Measurements from ENCODE around the gene OIT3. TPM values are rescaled to one million over a fixed set of nuclear protein-coding genes. Genes with fewer than 3 reads are reported as not detected.

The OIT3 gene
- total RNA-seq = 0.47 TPM

DNA sequence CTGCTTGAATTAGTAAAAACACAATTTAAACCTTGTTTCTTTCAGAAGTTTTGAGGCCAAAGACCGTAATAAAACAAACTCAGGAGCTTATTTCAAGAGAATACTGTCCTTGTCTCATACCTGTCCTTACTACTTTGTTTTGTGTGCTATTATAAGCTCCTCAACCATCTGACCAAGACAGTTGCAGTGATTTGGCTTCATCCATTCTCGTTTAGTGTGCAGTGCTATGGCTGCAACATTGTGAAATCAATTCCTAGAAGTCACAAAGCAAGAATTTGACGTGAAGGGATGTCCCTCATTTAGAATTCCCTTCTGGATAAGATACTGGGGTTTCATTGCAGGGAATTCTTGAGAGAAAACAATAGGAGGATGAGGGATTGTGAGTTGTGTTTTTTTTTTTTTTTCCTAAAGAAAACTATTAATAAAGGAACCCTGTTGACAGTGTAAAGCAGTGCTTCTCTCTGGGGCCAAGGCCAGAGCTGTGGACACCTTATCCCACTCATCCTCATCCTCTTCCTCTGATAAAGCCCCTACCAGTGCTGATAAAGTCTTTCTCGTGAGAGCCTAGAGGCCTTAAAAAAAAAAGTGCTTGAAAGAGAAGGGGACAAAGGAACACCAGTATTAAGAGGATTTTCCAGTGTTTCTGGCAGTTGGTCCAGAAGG is at the start of gene OIT3:
OIT3 (plus strand) TSS at position 604 of the 663 bp plus-strand sequence. CDS start 60 bp downstream, outside the sequence.
- no peak for DNase-seq

DNA sequence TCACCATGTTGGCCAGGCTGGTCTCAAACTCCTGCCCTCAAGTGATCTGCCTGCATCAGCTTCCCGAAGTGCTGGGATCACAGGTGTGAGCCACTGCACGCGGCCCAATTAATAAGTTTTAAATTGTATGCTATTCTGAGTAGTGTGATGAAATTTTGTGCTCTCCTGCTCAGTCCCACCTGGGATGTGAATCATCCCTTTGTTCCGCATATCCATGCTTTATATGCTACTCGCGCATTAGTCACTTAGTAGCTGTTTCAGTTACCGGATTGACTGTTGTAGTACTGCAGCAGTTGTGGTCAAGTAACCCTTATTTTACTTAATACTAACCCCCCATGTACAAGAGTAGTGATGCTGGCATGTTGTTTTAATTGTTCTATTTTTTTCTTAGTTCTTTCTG is 47.3 kb upstream of the OIT3 start:
- DNase-seq = no peak

DNA sequence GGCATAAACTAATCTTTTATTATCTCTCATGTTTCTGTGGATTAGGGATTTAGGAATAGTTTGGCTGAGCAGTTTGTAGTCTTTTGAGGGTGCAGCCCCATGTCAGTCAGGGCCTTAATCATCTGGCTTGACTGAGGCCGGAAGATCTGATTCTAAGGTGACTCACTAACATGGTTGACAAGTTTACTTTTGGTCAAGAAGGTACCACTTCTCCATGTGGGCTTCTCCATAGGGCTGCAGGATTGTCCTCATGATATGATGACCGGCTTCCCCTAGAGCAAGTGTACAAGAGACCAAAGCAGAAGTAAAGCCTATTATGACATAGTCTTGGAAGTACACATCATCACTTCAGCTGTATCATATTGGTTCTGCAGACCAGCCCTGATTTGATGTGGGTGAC is 45.9 kb upstream of the OIT3 start:
- DNase-seq = no peak

GRCh38 chr10:72850861-72851260 is 42.7 kb upstream of the OIT3 start:
- DNase-seq = no peak

GRCh38 chr10:72851509-72851908 is 42.0 kb upstream of the OIT3 start:
- DNase-seq = no peak

- no peak for DNase-seq
Measured at GRCh38 chr10:72852508-72852907, 41.0 kb upstream of the OIT3 start.

- DNase-seq = no peak
Measured at GRCh38 chr10:72855129-72855528, 38.4 kb upstream of the OIT3 start.

- DNase-seq = no peak
Measured at GRCh38 chr10:72855790-72856189, 37.7 kb upstream of the OIT3 start.

DNA sequence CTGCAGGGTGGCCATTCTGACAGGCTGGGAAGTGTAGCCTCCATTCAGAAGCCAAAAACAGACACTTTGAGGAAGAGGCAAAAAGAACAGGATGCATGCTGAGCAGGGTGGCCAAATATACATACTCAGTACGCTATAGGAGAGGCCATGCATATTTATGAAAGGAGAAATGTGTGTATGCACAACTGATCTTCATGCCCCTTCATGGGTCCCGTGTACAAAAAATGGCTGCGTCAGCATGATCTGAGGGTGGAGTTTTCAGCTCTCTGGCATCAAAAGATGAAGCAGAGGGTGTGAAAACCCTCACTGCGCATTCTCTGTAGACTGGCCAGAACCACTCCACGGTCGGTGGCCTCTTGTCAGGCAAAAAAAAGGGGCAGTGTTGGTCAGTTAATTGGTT is 35.5 kb upstream of the OIT3 start:
- no peak for DNase-seq

- no peak for DNase-seq
Measured at GRCh38 chr10:72862957-72863356, 30.6 kb upstream of the OIT3 start.

GRCh38 chr10:72875250-72876055 is 18.1 kb upstream of the OIT3 start:
- no peak for DNase-seq

GRCh38 chr10:72879245-72879644 is 14.3 kb upstream of the OIT3 start:
- no peak for DNase-seq

DNA sequence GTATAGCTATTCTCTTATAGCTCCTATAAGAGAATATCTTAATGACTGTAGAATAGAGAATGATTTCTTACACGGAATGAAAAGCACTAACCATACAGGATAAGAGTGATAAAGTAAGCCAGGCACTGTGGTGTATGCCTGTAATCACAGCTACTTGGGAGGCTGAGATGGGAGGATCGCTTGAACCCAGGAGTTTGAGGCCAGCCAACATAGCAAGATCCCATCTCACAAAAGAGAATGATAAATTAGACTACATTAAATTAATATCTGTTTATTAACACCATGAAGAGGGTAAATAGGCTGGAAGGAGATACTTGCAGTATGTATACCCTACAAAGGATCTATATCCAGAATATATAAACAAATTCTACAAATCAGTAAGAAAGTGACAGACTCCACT is 12.2 kb upstream of the OIT3 start:
- no peak for DNase-seq

DNA sequence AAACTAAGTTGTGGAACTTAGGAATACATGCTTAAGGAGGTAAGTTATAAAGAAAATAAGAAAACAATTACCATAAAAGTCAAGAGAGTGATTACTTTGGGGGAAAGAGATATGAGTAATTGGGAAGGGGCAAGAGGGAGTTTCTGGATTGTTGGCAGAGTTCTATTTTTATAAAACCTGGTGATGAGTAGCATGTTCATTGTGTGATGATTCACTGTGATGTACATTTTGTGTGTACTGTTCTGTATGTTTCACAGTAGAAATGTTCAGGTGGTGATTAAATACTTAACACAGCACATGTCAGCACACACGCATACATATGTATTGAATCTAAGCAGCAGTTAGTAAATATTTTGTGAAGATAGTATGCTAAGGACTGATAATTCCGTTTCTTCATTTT is 9.7 kb upstream of the OIT3 start:
- DNase-seq = no peak

- DNase-seq = no peak
Measured at GRCh38 chr10:72885953-72886352, 7.6 kb upstream of the OIT3 start.

GRCh38 chr10:72886621-72887020 is 6.9 kb upstream of the OIT3 start:
- DNase-seq = no peak

GRCh38 chr10:72887043-72887442 is 6.5 kb upstream of the OIT3 start:
- DNase-seq = no peak

DNA sequence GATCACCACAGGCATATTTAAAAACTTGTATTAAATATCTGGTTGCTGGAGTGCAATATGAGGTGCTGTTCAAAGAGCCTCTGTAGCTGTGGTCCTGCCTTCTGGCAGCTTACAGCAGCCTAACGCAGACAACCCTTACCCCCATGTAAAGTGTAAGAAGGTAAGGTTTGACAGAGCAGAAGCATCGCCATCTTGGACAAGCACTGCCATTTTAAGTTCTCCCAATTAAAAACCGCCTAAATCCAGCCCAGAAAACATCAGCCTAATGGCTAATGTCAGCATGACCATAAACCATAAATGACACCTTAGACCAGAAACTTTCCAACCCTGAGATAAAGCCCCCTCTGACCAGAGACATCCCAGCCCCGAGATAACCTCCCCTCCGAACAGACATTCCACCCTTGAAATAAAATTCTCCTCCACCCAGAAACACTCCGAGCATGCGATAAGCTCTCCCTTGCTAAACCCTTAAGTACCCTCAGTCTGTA is 5.3 kb upstream of the OIT3 start:
- no peak for DNase-seq

DNA sequence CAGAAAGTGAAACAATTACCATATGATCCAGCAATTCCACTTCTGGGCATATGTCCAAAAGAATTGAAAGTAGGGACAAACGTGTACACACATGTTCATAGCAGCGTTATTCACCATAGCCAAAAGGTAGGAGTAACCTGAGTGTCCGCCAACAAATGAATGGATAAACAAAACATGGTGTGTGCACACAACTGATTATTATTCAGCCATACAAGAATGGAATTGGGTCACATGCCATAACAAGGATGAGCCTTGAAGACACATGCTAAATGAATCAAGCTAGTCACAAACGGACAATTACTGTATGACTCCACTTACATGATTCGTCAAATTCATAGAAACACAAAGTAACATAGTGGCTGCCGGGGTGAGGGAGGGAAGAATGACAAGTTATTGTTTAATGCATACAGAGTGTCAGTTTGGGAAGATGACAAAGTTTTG is 4.1 kb upstream of the OIT3 start:
- no peak for DNase-seq

DNA sequence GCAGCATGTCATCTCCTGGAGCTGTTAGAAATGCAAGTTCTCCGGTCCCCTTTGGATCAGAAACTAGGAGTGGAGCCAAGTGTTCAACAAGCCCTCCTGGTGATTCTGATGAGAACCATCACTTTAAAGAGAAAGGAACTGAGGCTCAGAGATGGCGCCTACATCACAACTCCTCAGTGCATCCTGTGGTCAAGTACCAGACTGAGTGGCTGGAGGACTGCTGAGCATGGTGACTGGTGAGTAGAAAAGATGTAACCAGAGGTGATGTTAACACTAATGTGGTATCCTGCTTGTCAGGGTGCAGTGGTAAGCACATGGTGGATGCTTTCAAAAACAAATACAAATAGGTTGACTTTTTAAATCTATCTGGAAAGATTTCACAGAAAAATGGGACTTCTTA is 3.5 kb upstream of the OIT3 start:
- DNase-seq = no peak

DNA sequence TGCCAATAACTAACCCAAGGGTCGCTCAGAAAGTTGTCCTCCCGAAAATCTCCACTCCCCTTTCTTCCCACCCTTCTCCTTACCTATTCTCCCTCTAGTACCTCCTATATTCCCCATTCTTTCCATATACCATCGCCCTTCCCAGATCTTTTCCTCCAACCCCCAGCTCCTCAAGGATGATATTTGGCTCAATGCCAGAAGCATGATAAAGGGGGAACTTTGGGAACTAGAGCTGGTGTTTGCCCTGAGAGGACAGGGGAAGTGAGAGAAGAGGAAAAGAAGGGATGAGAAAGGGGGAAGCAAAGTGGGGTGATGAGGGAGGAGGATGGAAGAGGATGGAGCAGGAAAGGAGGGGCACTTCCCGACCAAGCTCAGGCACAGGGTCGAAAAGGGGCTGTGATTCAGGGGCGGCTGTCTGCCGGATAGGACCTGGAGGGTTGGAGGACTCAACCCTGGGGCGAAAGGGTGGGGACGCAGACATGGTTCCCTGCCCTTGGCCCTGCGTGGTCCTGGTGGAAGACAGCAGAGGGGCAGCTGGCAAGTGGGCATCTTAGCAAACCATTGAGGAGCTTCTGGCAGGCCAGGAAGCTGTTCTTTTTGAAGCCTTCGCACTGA is 1.8 kb downstream of the OIT3 start:
- DNase-seq = no peak

- no peak for DNase-seq
Measured at GRCh38 chr10:72898616-72899015, 5.1 kb downstream of the OIT3 start.

GRCh38 chr10:72899545-72899944 is 6.0 kb downstream of the OIT3 start:
- DNase-seq = no peak
